ENCODE data around the gene CCDC60.

DNA sequence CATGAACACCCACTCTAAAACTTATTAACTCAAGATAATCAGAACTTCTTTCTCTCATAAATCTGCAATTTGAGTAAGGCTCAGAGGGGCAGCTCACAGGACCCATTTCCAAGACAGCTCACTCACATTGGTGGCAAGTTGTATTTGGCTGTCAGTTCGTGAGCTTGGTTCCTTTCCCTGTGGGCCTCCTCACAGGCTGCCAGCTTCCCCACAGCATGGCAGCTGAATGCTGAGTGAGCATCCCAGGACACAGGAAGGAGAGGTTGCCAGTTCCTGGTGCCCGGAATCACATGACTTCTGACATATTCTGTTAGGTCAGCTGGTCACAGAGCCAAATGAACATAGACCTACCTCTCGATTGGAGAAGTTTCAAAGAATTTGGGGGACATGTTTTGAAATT lies 142.4 kb downstream of the CCDC60 start:
- TF ChIP-seq POLR2AphosphoS5 (IDR thresholded peaks at IDR 0.05; ENCODE audit: low read depth) = no peak
- no peak for TF ChIP-seq GABPA (IDR thresholded peaks at IDR 0.05; ENCODE audit: low read depth)
- TF ChIP-seq, protein P1, sequence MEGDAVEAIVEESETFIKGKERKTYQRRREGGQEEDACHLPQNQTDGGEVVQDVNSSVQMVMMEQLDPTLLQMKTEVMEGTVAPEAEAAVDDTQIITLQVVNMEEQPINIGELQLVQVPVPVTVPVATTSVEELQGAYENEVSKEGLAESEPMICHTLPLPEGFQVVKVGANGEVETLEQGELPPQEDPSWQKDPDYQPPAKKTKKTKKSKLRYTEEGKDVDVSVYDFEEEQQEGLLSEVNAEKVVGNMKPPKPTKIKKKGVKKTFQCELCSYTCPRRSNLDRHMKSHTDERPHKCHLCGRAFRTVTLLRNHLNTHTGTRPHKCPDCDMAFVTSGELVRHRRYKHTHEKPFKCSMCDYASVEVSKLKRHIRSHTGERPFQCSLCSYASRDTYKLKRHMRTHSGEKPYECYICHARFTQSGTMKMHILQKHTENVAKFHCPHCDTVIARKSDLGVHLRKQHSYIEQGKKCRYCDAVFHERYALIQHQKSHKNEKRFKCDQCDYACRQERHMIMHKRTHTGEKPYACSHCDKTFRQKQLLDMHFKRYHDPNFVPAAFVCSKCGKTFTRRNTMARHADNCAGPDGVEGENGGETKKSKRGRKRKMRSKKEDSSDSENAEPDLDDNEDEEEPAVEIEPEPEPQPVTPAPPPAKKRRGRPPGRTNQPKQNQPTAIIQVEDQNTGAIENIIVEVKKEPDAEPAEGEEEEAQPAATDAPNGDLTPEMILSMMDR (IDR thresholded peaks at IDR 0.05; ENCODE audit: insufficient read depth, low read length) = no peak
- TF ChIP-seq, protein P2, sequence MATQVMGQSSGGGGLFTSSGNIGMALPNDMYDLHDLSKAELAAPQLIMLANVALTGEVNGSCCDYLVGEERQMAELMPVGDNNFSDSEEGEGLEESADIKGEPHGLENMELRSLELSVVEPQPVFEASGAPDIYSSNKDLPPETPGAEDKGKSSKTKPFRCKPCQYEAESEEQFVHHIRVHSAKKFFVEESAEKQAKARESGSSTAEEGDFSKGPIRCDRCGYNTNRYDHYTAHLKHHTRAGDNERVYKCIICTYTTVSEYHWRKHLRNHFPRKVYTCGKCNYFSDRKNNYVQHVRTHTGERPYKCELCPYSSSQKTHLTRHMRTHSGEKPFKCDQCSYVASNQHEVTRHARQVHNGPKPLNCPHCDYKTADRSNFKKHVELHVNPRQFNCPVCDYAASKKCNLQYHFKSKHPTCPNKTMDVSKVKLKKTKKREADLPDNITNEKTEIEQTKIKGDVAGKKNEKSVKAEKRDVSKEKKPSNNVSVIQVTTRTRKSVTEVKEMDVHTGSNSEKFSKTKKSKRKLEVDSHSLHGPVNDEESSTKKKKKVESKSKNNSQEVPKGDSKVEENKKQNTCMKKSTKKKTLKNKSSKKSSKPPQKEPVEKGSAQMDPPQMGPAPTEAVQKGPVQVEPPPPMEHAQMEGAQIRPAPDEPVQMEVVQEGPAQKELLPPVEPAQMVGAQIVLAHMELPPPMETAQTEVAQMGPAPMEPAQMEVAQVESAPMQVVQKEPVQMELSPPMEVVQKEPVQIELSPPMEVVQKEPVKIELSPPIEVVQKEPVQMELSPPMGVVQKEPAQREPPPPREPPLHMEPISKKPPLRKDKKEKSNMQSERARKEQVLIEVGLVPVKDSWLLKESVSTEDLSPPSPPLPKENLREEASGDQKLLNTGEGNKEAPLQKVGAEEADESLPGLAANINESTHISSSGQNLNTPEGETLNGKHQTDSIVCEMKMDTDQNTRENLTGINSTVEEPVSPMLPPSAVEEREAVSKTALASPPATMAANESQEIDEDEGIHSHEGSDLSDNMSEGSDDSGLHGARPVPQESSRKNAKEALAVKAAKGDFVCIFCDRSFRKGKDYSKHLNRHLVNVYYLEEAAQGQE (IDR thresholded peaks at IDR 0.05; ENCODE audit: insufficient replicate concordance, low read depth) = no peak
- TF ChIP-seq SPI1 (IDR thresholded peaks at IDR 0.05; ENCODE audit: borderline replicate concordance, low read depth) = no peak
